Transverse colon (tissue), 4 donors: ENCODE measurements around the gene MYLK. TPM values are rescaled to one million over a fixed set of nuclear protein-coding genes. Genes with fewer than 3 reads are reported as not detected.
A peak's percentile ranks its signal among the peaks of the same experiment; 100 is the strongest.

Experiments used
- DNase-seq: peaks from one replicate; pipeline ENCODE4 v3.0.0-alpha.2; 2019
- H3K27ac ChIP-seq, 4 donors: fragments of 200-600 bp; sonication (generic); 2 replicates each; pipeline ENCODE4 v1.5.1; 2016 to 2018; ENCODE audit warnings: inconsistent platforms in 4 of 4
- H3K27me3 ChIP-seq: fragments of 200-600 bp; sonication (generic); 2 replicates; pipeline ENCODE4 v1.5.1; 2017; ENCODE audit warnings: inconsistent platforms
- H3K36me3 ChIP-seq, 4 donors: fragments of 200-600 bp; sonication (generic); 2 replicates each; pipeline ENCODE4 v1.5.1; 2017 to 2019; ENCODE audit warnings: inconsistent platforms in 4 of 4
- H3K4me1 ChIP-seq, 4 donors: fragments of 200-600 bp; sonication (generic); 2 replicates each; pipeline ENCODE4 v1.5.1; 2017 to 2020; ENCODE audit warnings: inconsistent platforms in 4 of 4
- H3K4me3 ChIP-seq, 4 donors: fragments of 200-600 bp; sonication (generic); 1 replicate in 1 of 4; 2 replicates in 3 of 4; pipeline versions ENCODE4 v1.5.1 to v1.6.1; 2017 to 2019; ENCODE audit warnings: inconsistent platforms in 4 of 4
- H3K9me3 ChIP-seq, 2 donors: fragments of 200-600 bp; sonication (generic); 2 replicates each; pipeline ENCODE4 v1.5.1; 2017 to 2019; ENCODE audit warnings: inconsistent platforms in 2 of 2
- CTCF ChIP-seq, 5 experiments: fragments of 200-600 bp in 3 of 5; fragments of 450-650 bp in 2 of 5; sonication (generic) in 3 of 5; IDR thresholded peaks; 1 replicate in 2 of 5; 2 replicates in 3 of 5; pipeline ENCODE4 v1.5.1; 2016 to 2017; ENCODE audit warnings: antibody characterized with exemption in 5 of 5, inconsistent platforms in 3 of 5, mild to moderate bottlenecking in 2 of 5, moderate library complexity in 1 of 5
- EP300 ChIP-seq: sonication (generic); formaldehyde crosslinking; IDR thresholded peaks from one replicate; pipeline ENCODE4 v1.6.1; 2017; ENCODE audit warnings: antibody characterized with exemption, low read depth
- POLR2A ChIP-seq: fragments of 450-650 bp; IDR thresholded peaks from one replicate; pipeline ENCODE4 v1.6.1; 2016; ENCODE audit warnings: antibody characterized with exemption, mild to moderate bottlenecking, moderate library complexity
- POLR2AphosphoS5 ChIP-seq, 3 donors: sonication (generic); formaldehyde crosslinking; IDR thresholded peaks; one replicate each; pipeline ENCODE4 v1.6.1; 2016; ENCODE audit warnings: antibody characterized with exemption in 3 of 3
- WGBS, 2 donors: methylation state at CpG; one replicate each; pipeline ENCODE4 v1.1.5; 2018; ENCODE audit warnings: low coverage in 1 of 2; 5-methylcytosine and 5-hydroxymethylcytosine counted together
- in situ Hi-C, 4 donors: fragments of 200-750 bp; cut with MboI; loops; one replicate each; pipeline versions ENCODE4 v1.15.0 to v1.15.1; 2017; ENCODE audit warnings: low sequenced_read_pairs in 3 of 4, low pct_ligation_motif_present in 1 of 4, low pct_unique_long_range_greater_than_20kb in 1 of 4
- intact Hi-C: fragments of 100-400 bp; cut with DNase I; formaldehyde crosslinking; loops from one replicate; pipeline ENCODE4 v1.15.1; 2023; ENCODE audit warnings: low total_unique reads
- total RNA-seq, 4 donors: library from RNA; depleted of rRNA; stranded (reverse); fragments of >200 nt; gene quantifications; one replicate each; pipeline ENCODE4 v1.1.0, GENCODE V29; 2016

MYLK gene
- total RNA-seq, 4 donors from 2014 or later = 230 to 527 (median 349) TPM

- peak overlapping the region in 1 of 4 donors; percentile 55 for H3K27ac ChIP-seq
- no peaks in the 10 kb centered on the region for H3K27me3 ChIP-seq
- TF ChIP-seq POLR2A (no peak), POLR2AphosphoS5 (IDR thresholded peaks at IDR 0.05) (no peak), EP300 (no peak), CTCF (IDR thresholded peaks at IDR 0.05) (no peak)
- H3K9me3 ChIP-seq = no peaks in the 10 kb centered on the region
- peak overlapping the region in 1 of 4 donors; percentile 27 for H3K4me3 ChIP-seq
- 95 to 98% methylated on average over 4 of the region's 4 CpGs for WGBS, 2 donors
- no peak for DNase-seq
- in situ Hi-C loops = no loop called here
- intact Hi-C loops = no loop called here
- no peaks in the 10 kb centered on the region for H3K36me3 ChIP-seq
- H3K4me1 ChIP-seq = peaks cover 0 to 11% (median 4%) of the 10 kb centered on the region in 4 donors
These were observed 85.6 kb downstream of the MYLK start for GRCh38 chr3:123798550-123798949.

- no peaks in the 10 kb centered on the region for H3K27me3 ChIP-seq
- DNase-seq = no peak
- H3K9me3 ChIP-seq = no peaks in the 10 kb centered on the region
- peaks cover 8 to 36% (median 10%) of the 10 kb centered on the region in 4 donors for H3K4me1 ChIP-seq
- H3K4me3 ChIP-seq = no peak overlapping the region
- intact Hi-C loops (no loop called here), in situ Hi-C loops (no loop called here)
- H3K27ac ChIP-seq = no peak overlapping the region
- no peak for TF ChIP-seq POLR2A
- TF ChIP-seq POLR2AphosphoS5 (IDR thresholded peaks at IDR 0.05) = no peak
- no peak for TF ChIP-seq CTCF (IDR thresholded peaks at IDR 0.05)
- 72 to 80% methylated on average over 1 to 4 of the region's 4 CpGs for WGBS, 2 donors
- no peaks in the 10 kb centered on the region for H3K36me3 ChIP-seq
These were observed 88.5 kb downstream of the MYLK start for GRCh38 chr3:123795471-123796251.

- no peak overlapping the region for H3K4me3 ChIP-seq
- WGBS, 2 donors = 86 to 100% methylated on average over 1 to 9 of the region's 9 CpGs
- no peaks in the 10 kb centered on the region for H3K27me3 ChIP-seq
- no peaks in the 10 kb centered on the region for H3K36me3 ChIP-seq
- intact Hi-C loops = no loop called here
- DNase-seq = no peak
- H3K4me1 ChIP-seq = peaks cover 3 to 24% (median 8%) of the 10 kb centered on the region in 4 donors
- peak overlapping the region in 3 of 4 donors; percentile 34 to 64 (median 58) for H3K27ac ChIP-seq
- in situ Hi-C loops = no loop called here
- no peaks in the 10 kb centered on the region for H3K9me3 ChIP-seq
- TF ChIP-seq POLR2A = no peak
These were observed 90.7 kb downstream of the MYLK start for GRCh38 chr3:123793425-123793824.

- intact Hi-C loops (no loop called here), in situ Hi-C loops (no loop called here)
- Histone ChIP-seq H3K4me3 (no peak overlapping the region), H3K36me3 (no peaks in the 10 kb centered on the region), H3K4me1 (peaks cover 3 to 24% (median 8%) of the 10 kb centered on the region in 4 donors), H3K27ac (peak overlapping the region; percentile 31 to 64 (median 60)), H3K27me3 (no peaks in the 10 kb centered on the region), H3K9me3 (no peaks in the 10 kb centered on the region)
- DNase-seq = no peak
- WGBS, 2 donors = 54 to 78% methylated on average over 6 of the region's 6 CpGs
- TF ChIP-seq POLR2A (no peak), CTCF (IDR thresholded peaks at IDR 0.05) (no peak), EP300 (no peak), POLR2AphosphoS5 (IDR thresholded peaks at IDR 0.05) (no peak)
These were observed 91.5 kb downstream of the MYLK start for GRCh38 chr3:123792473-123793201.
